ENCODE results near the gene STARD3. TPM values are rescaled to one million over a fixed set of nuclear protein-coding genes. Genes with fewer than 3 reads are reported as not detected.

The STARD3 gene
- total RNA-seq, 1 donor from 2014 or later = 51.2 TPM

- Histone ChIP-seq H3K79me2 (ENCODE audit: insufficient read depth, low read length) (no peaks in the 10 kb centered on the region), H2AFZ (ENCODE audit: low read depth, low read length) (no peak overlapping the region), H3K4me1 (ENCODE audit: insufficient read depth, low read length) (no peaks in the 10 kb centered on the region), H3K27ac (ENCODE audit: low read depth, low read length) (no peak overlapping the region), H3K27me3 (ENCODE audit: insufficient read depth, low read length) (peaks cover 72% of the 10 kb centered on the region), H3K36me3 (ENCODE audit: insufficient read depth, low read length) (no peaks in the 10 kb centered on the region), H3K4me3 (ENCODE audit: insufficient read depth, low read depth, low read length) (no peak overlapping the region), H3K4me2 (ENCODE audit: low read length) (no peak overlapping the region), H4K20me1 (ENCODE audit: insufficient read depth, low read length) (no peaks in the 10 kb centered on the region), H3K9ac (ENCODE audit: low read length) (no peak overlapping the region), H3K9me3 (ENCODE audit: insufficient read depth, low read depth, low read length) (no peaks in the 10 kb centered on the region)
- DNase-seq (ENCODE audit: low read depth) = no peak
- no peaks in the 10 kb centered on the region for H3K9me3 Mint-ChIP-seq (ENCODE audit: unreplicated experiment)
- FAIRE-seq = no peak
- H3K27ac Mint-ChIP-seq (ENCODE audit: unreplicated experiment) = no peak overlapping the region
- H3K4me1 Mint-ChIP-seq (ENCODE audit: low read depth, unreplicated experiment) = no peaks in the 10 kb centered on the region
- no peak overlapping the region for H3K4me3 Mint-ChIP-seq (ENCODE audit: unreplicated experiment)
- peaks cover 65% of the 10 kb centered on the region for H3K27me3 Mint-ChIP-seq (ENCODE audit: low read depth, unreplicated experiment)
- TF ChIP-seq CTCF (IDR thresholded peaks at IDR 0.05; ENCODE audit: insufficient read depth, low read depth, low read length) (no peak), EZH2 (IDR thresholded peaks at IDR 0.05; ENCODE audit: insufficient read depth, low read length) (no peak)
- no peaks in the 10 kb centered on the region for H3K36me3 Mint-ChIP-seq (ENCODE audit: low read depth, unreplicated experiment)
These were observed 28.6 kb upstream of the STARD3 start for GRCh38 chr17:39608142-39608981.

- H3K9me3 Mint-ChIP-seq (ENCODE audit: unreplicated experiment) = no peaks in the 10 kb centered on the region
- FAIRE-seq (no peak), DNase-seq (ENCODE audit: low read depth) (no peak)
- Histone ChIP-seq H3K27ac (ENCODE audit: low read depth, low read length) (no peak overlapping the region), H3K4me3 (ENCODE audit: insufficient read depth, low read depth, low read length) (no peak overlapping the region), H3K27me3 (ENCODE audit: insufficient read depth, low read length) (peaks cover 63% of the 10 kb centered on the region), H3K79me2 (ENCODE audit: insufficient read depth, low read length) (no peaks in the 10 kb centered on the region), H2AFZ (ENCODE audit: low read depth, low read length) (no peak overlapping the region), H3K4me1 (ENCODE audit: insufficient read depth, low read length) (no peaks in the 10 kb centered on the region), H3K36me3 (ENCODE audit: insufficient read depth, low read length) (no peaks in the 10 kb centered on the region), H3K4me2 (ENCODE audit: low read length) (no peak overlapping the region), H4K20me1 (ENCODE audit: insufficient read depth, low read length) (no peaks in the 10 kb centered on the region), H3K9ac (ENCODE audit: low read length) (no peak overlapping the region), H3K9me3 (ENCODE audit: insufficient read depth, low read depth, low read length) (no peaks in the 10 kb centered on the region)
- H3K27ac Mint-ChIP-seq (ENCODE audit: unreplicated experiment) = no peak overlapping the region
- no peak for TF ChIP-seq EZH2 (IDR thresholded peaks at IDR 0.05; ENCODE audit: insufficient read depth, low read length)
- H3K27me3 Mint-ChIP-seq (ENCODE audit: low read depth, unreplicated experiment) = peaks cover 71% of the 10 kb centered on the region
- no peak overlapping the region for H3K4me3 Mint-ChIP-seq (ENCODE audit: unreplicated experiment)
- H3K4me1 Mint-ChIP-seq (ENCODE audit: low read depth, unreplicated experiment) = no peaks in the 10 kb centered on the region
- no peaks in the 10 kb centered on the region for H3K36me3 Mint-ChIP-seq (ENCODE audit: low read depth, unreplicated experiment)
These were observed 27.4 kb upstream of the STARD3 start for GRCh38 chr17:39609416-39610025.

GRCh38 chr17:39611401-39612112 lies 25.4 kb upstream of the STARD3 start:
- Histone ChIP-seq H3K79me2 (ENCODE audit: insufficient read depth, low read length) (no peaks in the 10 kb centered on the region), H2AFZ (ENCODE audit: low read depth, low read length) (no peak overlapping the region), H3K36me3 (ENCODE audit: insufficient read depth, low read length) (no peaks in the 10 kb centered on the region), H3K27ac (ENCODE audit: low read depth, low read length) (no peak overlapping the region), H3K27me3 (ENCODE audit: insufficient read depth, low read length) (peaks cover 61% of the 10 kb centered on the region), H3K9me3 (ENCODE audit: insufficient read depth, low read depth, low read length) (no peaks in the 10 kb centered on the region), H3K9ac (ENCODE audit: low read length) (no peak overlapping the region), H3K4me1 (ENCODE audit: insufficient read depth, low read length) (no peaks in the 10 kb centered on the region), H3K4me2 (ENCODE audit: low read length) (no peak overlapping the region), H3K4me3 (ENCODE audit: insufficient read depth, low read depth, low read length) (no peak overlapping the region), H4K20me1 (ENCODE audit: insufficient read depth, low read length) (no peaks in the 10 kb centered on the region)
- no peak for DNase-seq (ENCODE audit: low read depth)
- Mint-ChIP-seq H3K4me1 (ENCODE audit: low read depth, unreplicated experiment) (no peaks in the 10 kb centered on the region), H3K9me3 (ENCODE audit: unreplicated experiment) (no peaks in the 10 kb centered on the region), H3K4me3 (ENCODE audit: unreplicated experiment) (no peak overlapping the region), H3K27ac (ENCODE audit: unreplicated experiment) (no peak overlapping the region), H3K36me3 (ENCODE audit: low read depth, unreplicated experiment) (no peaks in the 10 kb centered on the region), H3K27me3 (ENCODE audit: low read depth, unreplicated experiment) (peaks cover 80% of the 10 kb centered on the region)
- TF ChIP-seq CTCF (IDR thresholded peaks at IDR 0.05; ENCODE audit: insufficient read depth, low read depth, low read length) (no peak), EZH2 (IDR thresholded peaks at IDR 0.05; ENCODE audit: insufficient read depth, low read length) (no peak)
- FAIRE-seq = no peak
